ENCODE results near the gene ERCC6.

Gene ERCC6

GRCh38 chr10:49508654-49509053 lies 30.3 kb downstream of the ERCC6 start:
- DNase-seq = no peak

GRCh38 chr10:49508249-49508648 lies 30.7 kb downstream of the ERCC6 start:
- no peak for DNase-seq

- no peak for DNase-seq
Observed at GRCh38 chr10:49505589-49505988, 33.3 kb downstream of the ERCC6 start.

GRCh38 chr10:49505076-49505475 lies 33.8 kb downstream of the ERCC6 start:
- DNase-seq = no peak

- DNase-seq = no peak
Observed at GRCh38 chr10:49504528-49504927, 34.4 kb downstream of the ERCC6 start.

- no peak for DNase-seq
Observed at GRCh38 chr10:49502358-49502757, 36.6 kb downstream of the ERCC6 start.

GRCh38 chr10:49500412-49500811 lies 38.5 kb downstream of the ERCC6 start:
- DNase-seq = no peak

GRCh38 chr10:49499305-49499851 lies 39.5 kb downstream of the ERCC6 start:
- DNase-seq = no peak

GRCh38 chr10:49498425-49498824 lies 40.5 kb downstream of the ERCC6 start:
- DNase-seq = no peak

GRCh38 chr10:49497358-49497757 lies 41.6 kb downstream of the ERCC6 start:
- no peak for DNase-seq

- no peak for DNase-seq
Observed at GRCh38 chr10:49488056-49488717, 50.7 kb downstream of the ERCC6 start.

- DNase-seq = no peak
Observed at GRCh38 chr10:49486738-49487137, 52.2 kb downstream of the ERCC6 start.

GRCh38 chr10:49486009-49486408 lies 52.9 kb downstream of the ERCC6 start:
- no peak for DNase-seq

- no peak for DNase-seq
Observed at GRCh38 chr10:49484486-49485235, 54.3 kb downstream of the ERCC6 start.

GRCh38 chr10:49478819-49479218 lies 60.1 kb downstream of the ERCC6 start:
- DNase-seq = no peak

GRCh38 chr10:49474901-49475300 lies 64.0 kb downstream of the ERCC6 start:
- no peak for DNase-seq

GRCh38 chr10:49471532-49471931 lies 67.4 kb downstream of the ERCC6 start:
- no peak for DNase-seq

GRCh38 chr10:49465736-49466135 lies 73.2 kb downstream of the ERCC6 start:
- DNase-seq = no peak
